GF-D8 (cell line): ENCODE results near the gene FAM193B.

Experiments
- DNase-seq: peaks from one replicate; lab custom pipeline; 2025; lab: John Stamatoyannopoulos, UW

The FAM193B gene

DNA sequence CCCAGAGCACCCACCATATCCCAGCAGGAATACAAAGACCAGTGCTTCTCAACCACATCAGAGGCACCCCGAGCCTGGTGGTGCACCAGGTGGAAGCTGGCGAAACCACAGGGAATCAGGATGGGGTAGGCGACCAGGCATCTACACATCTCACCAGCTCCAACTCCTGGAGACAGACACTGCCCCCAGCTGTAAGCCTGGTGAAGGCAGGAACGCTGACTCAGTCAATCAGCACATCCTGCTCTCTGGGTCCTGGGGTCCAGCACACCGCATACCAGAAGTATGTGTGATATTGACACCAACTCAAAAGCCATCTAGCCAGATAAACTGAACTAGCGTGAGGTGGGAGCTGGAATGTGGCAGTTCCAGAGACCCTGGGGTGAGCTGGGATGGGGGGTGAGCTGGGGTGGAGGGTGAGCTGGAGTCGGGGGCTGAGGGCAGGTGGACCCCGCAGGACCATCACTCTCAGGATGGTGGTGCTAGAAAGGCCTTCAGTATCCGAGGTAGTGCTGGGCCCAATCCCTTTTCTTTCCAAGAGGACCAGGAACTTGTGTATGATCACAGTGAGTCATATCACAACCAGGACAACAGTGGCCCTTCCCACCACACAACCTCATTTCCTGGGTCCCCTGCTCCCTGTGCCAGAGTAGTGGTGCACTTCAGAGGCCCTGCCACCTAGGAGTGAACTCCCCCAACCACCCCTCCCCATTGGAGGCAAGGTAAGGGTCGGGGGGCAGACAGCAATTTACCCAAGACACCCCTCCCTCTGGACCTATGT, 83.4 kb downstream of the FAM193B start:
- no peak for DNase-seq
